ENCODE results near the gene SKA3. TPM values are rescaled to one million over a fixed set of nuclear protein-coding genes. Genes with fewer than 3 reads are reported as not detected.

SKA3 gene
- 13.1 and 13.2 TPM in 2 replicates for total RNA-seq

GRCh38 chr13:21176215-21176981 is at the start of gene SKA3, which contains the start of gene MRPL57:
Gene SKA3 (minus strand): TSS chr13:21176552. CDS start chr13:21176477, 75 bp downstream.
Gene MRPL57 (plus strand): TSS chr13:21176658. CDS start chr13:21176917, 259 bp downstream.

Other genes starting within 250 kb of the SKA3 start
- 6.9 and 9.1 TPM in 2 replicates for gene LATS2, start 115.0 kb downstream of the SKA3 start, total RNA-seq
- 46.9 and 57.6 TPM in 2 replicates for gene SAP18, start 36.4 kb downstream of the SKA3 start, total RNA-seq
- 40.4 and 43.1 TPM in 2 replicates for gene MRPL57, start 106 bp upstream of the SKA3 start, total RNA-seq

Measured in airway epithelial cell (primary cell).